A673 (cell line): ENCODE results near the gene MYO15B.

Experiments used
- EZH2 ChIP-seq: fragments of 200-600 bp; sonication (generic); IDR thresholded peaks from 2 replicates; pipeline ENCODE4 v1.6.1; 2017; ENCODE audit warnings: borderline replicate concordance, low read depth, mild to moderate bottlenecking, mixed read lengths, antibody characterized with exemption, low read length; ENCODE audit not compliant: poor library complexity, severe bottlenecking
- TF ChIP-seq, protein P1 (sequence below): fragments of 300-800, 200-600 bp; sonication (generic); conservative IDR thresholded peaks from 2 replicates; pipeline ENCODE4 v1.5.1; 2017; ENCODE audit warnings: low read depth, mild to moderate bottlenecking, antibody characterized with exemption, low read length, moderate library complexity, mixed read lengths

DNA sequence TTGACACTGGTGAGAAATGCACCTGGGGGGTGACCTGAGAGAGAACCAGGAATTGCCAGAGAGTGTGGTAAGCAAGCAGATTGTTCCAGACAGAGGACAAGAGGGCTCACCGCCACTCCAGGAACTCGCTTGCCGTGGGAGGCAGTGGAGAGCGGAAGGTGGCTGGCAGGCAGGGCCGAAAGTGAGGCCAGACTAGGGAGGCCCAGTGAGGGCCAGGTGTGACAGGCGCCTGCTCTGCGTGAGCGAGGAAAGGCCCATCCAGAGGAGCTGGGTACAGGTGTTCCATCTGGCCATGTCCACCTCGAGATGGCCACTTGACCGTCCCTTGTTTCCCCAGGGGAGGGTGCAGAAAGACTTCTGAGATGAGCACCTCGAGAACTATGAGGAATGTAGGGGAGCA lies 11.9 kb upstream of the MYO15B start:
- TF ChIP-seq, protein P1, sequence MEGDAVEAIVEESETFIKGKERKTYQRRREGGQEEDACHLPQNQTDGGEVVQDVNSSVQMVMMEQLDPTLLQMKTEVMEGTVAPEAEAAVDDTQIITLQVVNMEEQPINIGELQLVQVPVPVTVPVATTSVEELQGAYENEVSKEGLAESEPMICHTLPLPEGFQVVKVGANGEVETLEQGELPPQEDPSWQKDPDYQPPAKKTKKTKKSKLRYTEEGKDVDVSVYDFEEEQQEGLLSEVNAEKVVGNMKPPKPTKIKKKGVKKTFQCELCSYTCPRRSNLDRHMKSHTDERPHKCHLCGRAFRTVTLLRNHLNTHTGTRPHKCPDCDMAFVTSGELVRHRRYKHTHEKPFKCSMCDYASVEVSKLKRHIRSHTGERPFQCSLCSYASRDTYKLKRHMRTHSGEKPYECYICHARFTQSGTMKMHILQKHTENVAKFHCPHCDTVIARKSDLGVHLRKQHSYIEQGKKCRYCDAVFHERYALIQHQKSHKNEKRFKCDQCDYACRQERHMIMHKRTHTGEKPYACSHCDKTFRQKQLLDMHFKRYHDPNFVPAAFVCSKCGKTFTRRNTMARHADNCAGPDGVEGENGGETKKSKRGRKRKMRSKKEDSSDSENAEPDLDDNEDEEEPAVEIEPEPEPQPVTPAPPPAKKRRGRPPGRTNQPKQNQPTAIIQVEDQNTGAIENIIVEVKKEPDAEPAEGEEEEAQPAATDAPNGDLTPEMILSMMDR: no peak
- no peak for TF ChIP-seq EZH2
